HG03045 (cell line): ENCODE measurements around the gene ASF1A.
"Not testable (repeated sequence)": the region's sequence is repeated elsewhere in the genome, so short reads cannot be mapped to it uniquely, and the experiment has no call there.

Source experiments
- ATAC-seq: cut with Tn5 transposase; IDR thresholded peaks from one replicate; pipeline ENCODE4 v1.9.1; 2021; ENCODE audit warnings: mild to moderate bottlenecking, moderate library complexity; ENCODE audit not compliant: unreplicated experiment

The ASF1A gene

GRCh38 chr6:118893807-118894424 is at the start of gene ASF1A:
ASF1A (plus strand) TSS chr6:118894152; CDS start chr6:118894414, 262 bp downstream.
- peak; percentile 73 for ATAC-seq

GRCh38 chr6:118844915-118845314 is 49.0 kb upstream of the ASF1A start:
- ATAC-seq = peak; percentile 52

GRCh38 chr6:118853408-118853807 is 40.5 kb upstream of the ASF1A start:
- ATAC-seq = no peak

- ATAC-seq = no peak
Measured at GRCh38 chr6:118856301-118856700, 37.7 kb upstream of the ASF1A start.

- no peak for ATAC-seq
Measured at GRCh38 chr6:118859517-118860064, 34.4 kb upstream of the ASF1A start.

- ATAC-seq = no peak
Measured at GRCh38 chr6:118860363-118860762, 33.6 kb upstream of the ASF1A start.

- no peak for ATAC-seq
Measured at GRCh38 chr6:118860880-118861279, 33.1 kb upstream of the ASF1A start.

GRCh38 chr6:118862443-118862842 is 31.5 kb upstream of the ASF1A start:
- no peak for ATAC-seq

- no peak for ATAC-seq
Measured at GRCh38 chr6:118864341-118865099, 29.4 kb upstream of the ASF1A start.

- no peak for ATAC-seq
Measured at GRCh38 chr6:118865100-118865391, 28.9 kb upstream of the ASF1A start.

GRCh38 chr6:118867181-118867580 is 26.8 kb upstream of the ASF1A start:
- no peak for ATAC-seq

GRCh38 chr6:118868901-118869300 is 25.1 kb upstream of the ASF1A start:
- ATAC-seq = not testable (repeated sequence)

GRCh38 chr6:118869350-118869749 is 24.6 kb upstream of the ASF1A start:
- ATAC-seq = no peak

GRCh38 chr6:118869894-118870589 is 23.9 kb upstream of the ASF1A start:
- ATAC-seq = no peak

GRCh38 chr6:118871331-118871730 is 22.6 kb upstream of the ASF1A start:
- ATAC-seq = no peak

GRCh38 chr6:118872318-118872717 is 21.6 kb upstream of the ASF1A start:
- ATAC-seq = no peak

GRCh38 chr6:118872726-118873125 is 21.2 kb upstream of the ASF1A start:
- no peak for ATAC-seq

- ATAC-seq = no peak
Measured at GRCh38 chr6:118873239-118873638, 20.7 kb upstream of the ASF1A start.

GRCh38 chr6:118875672-118876071 is 18.3 kb upstream of the ASF1A start:
- ATAC-seq = no peak

- ATAC-seq = no peak
Measured at GRCh38 chr6:118876198-118876597, 17.8 kb upstream of the ASF1A start.

GRCh38 chr6:118876814-118877213 is 17.1 kb upstream of the ASF1A start:
- ATAC-seq = no peak

GRCh38 chr6:118877806-118878205 is 16.1 kb upstream of the ASF1A start:
- ATAC-seq = no peak
